ENCODE data around the gene BCAN. TPM values are rescaled to one million over a fixed set of nuclear protein-coding genes. Genes with fewer than 3 reads are reported as not detected.

The BCAN gene
- total RNA-seq, 1 donor from 2014 or later, result not detected

DNA sequence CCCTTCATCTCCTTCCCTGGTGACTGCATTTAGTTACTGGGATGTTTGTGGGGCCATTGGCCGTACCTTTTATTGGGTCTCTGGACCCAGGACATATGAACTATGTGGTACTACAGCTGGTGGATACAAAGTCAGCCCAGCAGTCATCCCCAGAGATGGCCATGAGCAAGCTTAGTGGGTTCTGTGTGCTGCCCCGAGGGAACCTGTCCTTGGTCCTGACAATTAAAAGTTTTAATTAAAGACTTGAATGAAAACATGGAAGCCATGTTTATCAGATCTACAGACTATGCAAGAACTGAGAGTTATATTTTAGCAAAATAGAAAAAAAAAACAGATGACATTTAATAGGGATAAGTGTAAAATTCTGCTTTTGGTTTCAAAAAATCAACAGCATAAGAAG is 38.1 kb downstream of the BCAN start:
- ATAC-seq, result no peak

GRCh38 chr1:156681196-156681960 is 39.5 kb downstream of the BCAN start:
- no peak for ATAC-seq

GRCh38 chr1:156682166-156682890 is 40.4 kb downstream of the BCAN start:
- no peak for ATAC-seq

DNA sequence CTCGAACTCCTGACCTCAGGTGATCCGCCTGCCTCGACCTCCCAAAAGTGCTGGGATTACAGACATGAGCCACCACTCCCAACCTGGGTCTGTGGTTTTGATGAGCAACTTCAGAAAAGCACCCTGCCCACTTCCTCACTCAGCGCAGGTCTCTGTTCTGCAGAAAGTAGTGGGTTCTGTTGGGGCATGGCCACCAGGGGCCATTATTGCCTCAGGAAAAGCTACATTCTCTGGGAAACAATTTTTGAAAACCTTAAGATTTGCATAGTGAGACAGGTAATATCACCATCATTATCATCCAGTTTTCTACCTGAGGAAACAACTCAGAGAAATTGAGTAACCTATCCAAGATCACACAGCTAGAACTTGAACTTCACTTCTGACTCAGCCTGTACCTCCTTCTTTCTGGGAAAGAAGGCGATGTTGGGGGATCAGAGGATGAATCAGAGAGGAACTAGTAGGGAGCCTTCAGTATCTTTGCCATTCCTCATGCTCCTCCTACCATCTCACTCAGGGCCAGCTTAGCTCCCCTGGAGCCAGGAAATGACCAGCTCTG is 42.4 kb downstream of the BCAN start:
- ATAC-seq, result peak; percentile 88

DNA sequence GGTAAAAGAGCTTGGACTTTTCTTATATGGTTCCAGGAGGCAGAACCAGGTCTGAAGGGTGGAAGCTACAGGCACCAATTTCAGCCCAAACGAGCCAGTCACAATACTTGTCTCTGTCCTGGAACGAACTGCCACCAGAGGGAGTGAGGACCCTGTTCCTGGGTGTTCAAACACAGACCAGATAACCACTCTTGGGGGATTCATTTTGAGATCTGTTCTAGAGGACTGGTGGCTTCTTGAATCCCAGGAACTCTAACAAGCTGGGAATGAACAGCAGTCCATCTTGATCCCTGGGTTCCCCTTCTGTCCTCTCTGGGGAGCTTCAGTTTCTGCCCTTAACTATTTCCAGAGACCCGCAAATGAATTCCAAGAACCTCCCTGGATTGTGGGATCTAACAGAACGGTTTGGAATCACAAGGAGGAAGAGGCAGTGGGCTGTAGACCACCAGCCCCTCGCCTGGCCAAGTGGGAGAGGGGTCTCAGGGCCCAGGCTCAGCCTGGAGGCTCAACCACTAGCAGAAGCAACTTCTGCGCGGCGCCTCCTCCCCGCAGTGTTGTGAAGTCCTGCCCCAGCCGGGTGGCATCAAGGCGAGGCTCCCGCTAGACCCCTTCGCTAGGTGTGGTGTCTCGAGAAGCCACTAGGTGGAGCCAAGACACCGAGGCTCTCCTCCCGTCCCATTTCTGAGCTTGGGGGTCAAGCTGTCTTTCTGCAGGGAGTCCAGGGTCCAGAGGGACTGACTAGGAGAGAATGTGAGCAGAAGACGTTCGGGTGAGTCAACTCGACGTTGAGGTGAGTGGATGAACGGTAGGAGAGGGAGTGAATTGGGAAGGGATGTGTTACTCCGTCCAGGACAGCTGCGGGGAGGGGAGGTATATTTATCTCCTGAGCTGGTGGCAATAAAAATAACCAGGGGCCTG is 47.4 kb downstream of the BCAN start:
- peak; percentile 57 for ATAC-seq

DNA sequence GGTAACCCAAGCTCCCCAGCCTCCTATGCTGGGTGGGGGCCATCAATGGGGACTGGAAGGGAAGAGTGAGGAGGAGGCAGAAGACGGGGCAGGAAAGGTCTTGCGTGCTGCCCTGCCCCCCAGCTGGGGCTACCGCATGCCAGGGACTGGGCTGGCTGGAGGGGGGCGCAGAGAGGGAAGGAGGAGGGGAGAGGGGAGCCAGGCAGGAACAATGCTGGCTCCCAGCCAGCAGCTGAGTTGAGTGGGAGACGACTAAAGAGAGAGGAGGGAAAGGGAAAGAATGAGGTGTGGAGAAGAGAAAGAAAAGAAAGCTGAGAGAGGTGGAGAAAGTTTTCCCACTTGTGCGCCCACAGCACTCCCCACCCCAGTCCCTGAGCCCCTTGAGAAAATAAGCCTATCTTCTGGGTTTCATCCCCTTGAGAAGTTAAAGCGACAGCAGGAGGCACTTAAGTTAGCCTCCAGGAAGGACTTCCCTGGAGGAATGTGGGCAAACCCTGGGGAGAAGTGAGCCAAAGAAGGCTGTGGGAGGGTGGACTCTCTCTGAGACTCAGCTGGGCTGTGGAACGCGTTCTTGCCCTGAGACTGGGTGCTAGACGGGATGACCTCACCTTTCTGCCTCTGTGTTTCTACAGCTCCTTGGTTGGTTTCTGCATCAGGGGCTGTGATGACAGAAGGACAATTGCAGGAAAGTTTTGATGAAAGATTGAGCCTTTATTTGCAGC is 48.2 kb downstream of the BCAN start:
- ATAC-seq, result peak; percentile 27

DNA sequence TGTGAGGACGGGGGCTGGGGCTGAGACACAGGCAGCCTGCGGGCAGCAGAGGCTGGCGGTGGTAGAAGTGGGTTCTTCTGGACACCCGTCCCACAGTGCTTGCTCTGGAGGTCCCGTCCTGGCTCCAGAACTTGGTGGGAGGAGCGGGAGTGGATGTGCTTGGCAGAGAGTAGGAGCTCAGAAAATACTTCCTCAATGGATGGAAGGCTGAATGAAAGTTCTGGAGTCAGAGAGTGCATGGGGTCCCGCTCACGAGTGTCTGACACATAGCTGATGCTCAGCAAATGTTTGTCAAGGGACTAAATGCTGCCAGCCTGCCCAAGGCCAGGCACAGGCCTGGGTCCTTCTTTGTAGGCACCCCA is 48.7 kb downstream of the BCAN start:
- ATAC-seq, result no peak

DNA sequence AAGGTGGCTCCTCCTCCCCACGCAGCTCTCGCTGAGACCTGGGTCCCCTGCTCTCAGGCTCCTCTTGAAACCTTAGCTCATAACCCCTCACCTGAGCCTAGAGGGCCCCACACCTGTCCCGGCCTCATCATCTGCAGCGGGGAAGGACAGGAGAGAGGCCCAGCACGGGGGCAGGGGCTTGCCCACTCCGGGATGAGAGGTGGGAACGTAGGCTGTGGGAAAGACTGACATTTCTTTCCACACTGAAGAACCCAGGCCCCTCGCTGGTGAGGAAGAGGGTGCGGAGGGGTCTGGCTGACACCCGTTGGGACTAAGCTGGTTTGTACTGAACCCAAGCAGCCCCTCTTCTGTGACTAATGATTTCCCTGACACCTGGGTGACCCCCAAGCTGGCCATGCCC is 49.3 kb downstream of the BCAN start:
- ATAC-seq, result no peak

DNA sequence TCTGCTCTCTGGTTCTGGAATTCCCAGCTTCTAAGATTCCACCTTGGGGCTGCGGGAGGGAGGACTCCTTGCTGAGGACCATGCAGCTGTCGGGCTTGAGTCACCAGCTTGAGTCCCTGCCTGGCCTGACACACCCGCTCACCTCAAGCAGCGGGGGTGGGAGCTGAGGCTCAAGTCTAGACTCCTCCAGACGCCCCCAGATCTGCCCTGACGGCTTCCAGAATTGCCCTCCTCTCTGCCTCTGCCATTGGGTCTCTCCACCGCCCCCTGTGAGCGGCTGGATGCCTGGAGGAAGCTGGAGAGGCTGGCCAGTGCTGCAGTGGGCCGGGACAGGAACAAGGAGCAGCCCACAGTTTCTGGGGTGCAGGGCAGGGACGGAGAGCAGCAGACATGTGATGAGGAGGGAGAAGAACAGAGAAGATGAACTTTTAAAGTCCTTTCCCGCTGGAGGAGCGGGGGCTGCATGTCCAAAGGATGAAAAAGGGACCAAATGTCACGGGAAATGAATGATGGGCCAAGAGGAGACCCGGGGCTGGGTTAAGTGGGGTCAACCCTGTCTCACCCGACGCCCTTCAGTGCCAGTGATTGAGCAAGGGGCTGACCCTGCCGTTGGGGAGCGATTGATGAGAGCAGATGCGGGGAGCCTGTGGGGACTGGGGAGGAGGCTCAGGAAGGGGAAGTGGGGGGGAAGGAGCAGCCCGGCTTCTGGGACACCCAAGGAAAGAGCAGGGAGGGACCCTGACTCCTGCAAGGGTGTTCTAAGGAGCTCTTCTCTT is 49.9 kb downstream of the BCAN start:
- peak; percentile 74 for ATAC-seq

DNA sequence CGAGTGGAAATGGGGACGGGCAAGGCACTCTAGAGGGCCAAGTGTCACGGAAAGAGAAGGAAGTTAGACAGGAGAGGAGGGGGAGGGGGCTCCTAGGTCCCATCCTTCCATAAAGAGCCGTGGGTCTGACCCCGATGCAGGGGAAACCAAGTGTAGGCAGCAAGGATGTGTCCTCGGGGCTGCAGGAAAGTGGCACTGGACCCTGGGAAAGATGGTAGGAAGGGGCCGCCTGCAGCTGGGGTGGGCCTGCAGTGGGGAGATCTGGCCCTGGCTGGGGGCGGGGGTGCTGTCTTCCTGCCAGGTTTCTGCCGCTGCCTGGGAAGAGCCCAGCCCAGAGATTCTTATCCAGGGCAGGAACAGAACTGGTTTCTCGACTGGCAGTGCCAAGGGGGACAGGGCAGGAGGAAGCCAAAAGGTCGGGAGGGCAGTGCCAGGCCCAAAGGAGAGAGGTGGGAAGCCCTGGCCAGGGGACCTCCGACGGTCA is 50.6 kb downstream of the BCAN start:
- ATAC-seq, result peak; percentile 54

GRCh38 chr1:156692925-156693847 is 51.3 kb downstream of the BCAN start:
- peak; percentile 17 for ATAC-seq

DNA sequence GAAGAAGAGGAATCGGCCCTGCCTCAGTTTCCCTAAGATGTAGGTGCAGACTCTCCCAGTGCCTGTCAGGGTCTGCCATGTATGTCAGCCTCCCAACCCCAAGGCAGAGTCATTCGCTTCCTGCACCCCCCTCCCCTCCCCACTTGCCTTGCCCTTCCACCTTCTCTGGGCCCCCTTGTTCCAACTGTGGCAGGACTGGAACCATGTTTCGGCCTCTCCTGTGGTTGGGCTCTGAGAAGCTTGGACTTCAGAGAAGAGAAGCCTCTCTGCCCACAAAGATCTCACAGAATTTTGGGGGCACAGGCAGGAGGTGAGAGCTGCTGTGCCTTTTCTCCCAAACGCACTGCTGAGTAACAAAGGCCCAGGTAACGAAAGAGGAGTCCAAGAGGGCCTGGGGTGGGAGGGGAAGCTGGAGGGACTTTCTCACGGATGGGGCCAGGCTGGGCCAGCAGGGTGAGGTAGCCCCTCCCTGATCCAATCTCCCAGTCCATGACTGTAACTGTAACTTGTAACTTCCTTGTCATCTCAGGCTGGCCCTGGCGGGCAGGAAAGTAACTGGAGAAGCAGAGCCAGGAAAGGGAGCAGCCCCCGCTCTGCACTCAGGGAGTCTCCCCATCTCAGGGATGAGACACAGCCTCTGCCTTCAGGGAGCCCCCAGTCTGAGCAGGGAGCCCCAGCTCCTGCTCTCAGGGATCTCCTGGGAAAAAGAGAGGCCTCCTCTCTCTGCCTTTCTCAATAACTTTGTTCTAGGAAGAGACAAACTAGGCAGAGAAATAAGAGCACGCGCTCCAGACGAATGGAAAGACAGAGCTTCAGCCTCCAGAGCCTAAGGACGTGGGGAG is 52.2 kb downstream of the BCAN start:
- ATAC-seq, result peak; percentile 46

- ATAC-seq, result no peak
Measured at GRCh38 chr1:156694690-156694962, 52.7 kb downstream of the BCAN start.

- ATAC-seq, result no peak
Measured at GRCh38 chr1:156696755-156697154, 54.8 kb downstream of the BCAN start.

GRCh38 chr1:156697481-156697880 is 55.6 kb downstream of the BCAN start:
- peak; percentile 26 for ATAC-seq

DNA sequence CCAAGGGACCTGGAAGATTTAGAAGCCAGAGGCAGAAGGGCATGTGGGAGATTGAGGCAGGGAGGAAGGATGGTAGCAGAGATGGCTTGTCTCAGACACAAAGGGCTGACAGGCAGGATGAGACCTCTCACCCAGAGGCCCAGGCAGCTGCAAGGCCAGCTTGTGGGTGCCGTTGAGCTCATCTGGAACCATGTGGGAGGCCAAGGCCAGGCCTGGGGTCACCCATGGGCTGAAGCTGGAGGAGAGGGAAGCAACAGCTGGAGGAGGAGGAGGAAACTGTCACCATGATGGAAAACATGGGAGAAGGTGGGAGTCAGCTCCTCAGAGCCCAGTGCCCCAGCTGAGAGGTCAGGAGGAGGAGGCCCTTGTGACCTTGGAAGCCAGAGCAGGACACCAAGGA is 57.1 kb downstream of the BCAN start:
- ATAC-seq, result no peak

GRCh38 chr1:156700736-156701531 is 59.0 kb downstream of the BCAN start:
- no peak for ATAC-seq

DNA sequence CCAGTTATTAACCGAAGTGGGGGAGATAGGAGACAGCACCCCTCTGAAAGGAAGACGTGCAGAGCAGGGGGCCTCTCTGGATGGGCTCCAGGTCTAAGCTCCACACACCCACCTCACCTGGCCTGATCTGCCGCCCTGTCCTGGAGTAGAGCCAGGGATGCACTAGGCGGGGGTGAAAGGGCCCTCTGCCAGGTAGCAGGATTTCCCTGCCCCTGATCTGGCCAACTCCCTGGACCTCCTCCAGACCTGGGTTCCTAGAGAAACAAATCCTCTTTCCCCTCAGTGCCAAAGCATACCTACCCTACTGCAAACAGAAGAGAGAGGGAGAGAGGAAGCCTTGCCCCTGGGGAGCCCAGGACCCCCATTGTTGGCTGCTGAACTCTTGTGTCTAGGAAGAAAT is 61.4 kb downstream of the BCAN start:
- ATAC-seq, result no peak

Data from esophagus mucosa (tissue), 1 donor.